HG03108 (cell line): ENCODE results near the gene CEACAM21.
A peak's percentile ranks its signal among the peaks of the same experiment; 100 is the strongest.
"Not testable (repeated sequence)": the region's sequence is repeated elsewhere in the genome, so short reads cannot be mapped to it uniquely, and the experiment has no call there.

ENCODE experiments used
- ATAC-seq: cut with Tn5 transposase; IDR thresholded peaks from one replicate; pipeline ENCODE4 v1.9.1; 2021; ENCODE audit warnings: moderate library complexity; ENCODE audit not compliant: unreplicated experiment

CEACAM21 gene

DNA sequence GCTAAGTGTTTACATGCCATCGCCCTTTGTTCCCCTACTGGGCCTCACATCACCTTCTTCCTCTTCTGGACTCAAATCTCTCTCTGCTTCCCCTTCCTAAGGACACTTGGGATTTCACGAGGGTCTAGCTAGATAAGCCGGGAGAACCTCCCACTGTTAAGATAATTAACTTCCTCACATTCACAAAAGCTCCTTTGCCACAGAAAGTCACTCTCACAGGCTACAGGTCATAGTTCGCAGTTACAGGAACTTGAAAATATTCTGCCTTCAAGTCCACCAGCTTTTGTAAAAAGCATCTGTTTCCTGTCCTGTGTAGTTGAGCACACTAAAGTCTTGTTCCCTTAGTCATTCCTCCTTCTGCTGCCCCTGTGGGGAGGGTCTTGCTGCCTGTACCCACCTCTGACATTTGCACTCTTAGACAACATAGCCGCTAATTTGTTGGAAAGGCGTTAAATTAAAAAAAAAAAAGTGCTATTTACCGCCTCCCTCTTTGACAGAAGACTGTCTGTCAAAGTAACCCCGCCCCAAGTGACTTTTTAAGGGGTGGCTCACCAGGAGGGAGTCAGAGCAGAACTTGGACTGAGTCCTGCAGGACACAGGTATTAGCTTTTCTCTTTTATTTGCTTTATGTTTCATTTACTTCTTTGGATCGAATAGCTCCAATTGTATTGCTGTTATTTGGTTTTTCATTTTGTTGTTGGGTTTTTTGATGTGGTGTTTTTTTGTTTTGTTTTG, 26.8 kb upstream of the CEACAM21 start:
- peak; percentile 38 for ATAC-seq

DNA sequence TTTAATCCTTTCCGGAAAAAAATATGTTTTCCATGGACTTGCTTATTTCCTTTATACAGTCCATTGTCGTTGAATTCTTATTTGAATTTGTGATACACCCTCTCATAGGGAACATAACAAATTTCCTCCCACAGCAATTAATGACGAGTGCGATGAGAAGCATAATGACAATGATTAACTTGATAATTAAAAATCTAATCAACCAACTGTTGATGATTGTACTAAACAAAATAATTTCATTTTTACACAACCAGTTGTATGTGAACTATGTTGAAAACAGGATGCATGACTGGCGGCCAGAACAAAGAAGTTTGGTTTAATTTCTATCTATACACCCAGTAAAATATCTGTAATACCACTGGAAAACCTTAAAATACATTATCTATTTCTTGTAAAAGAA, 26.1 kb upstream of the CEACAM21 start:
- no peak for ATAC-seq

DNA sequence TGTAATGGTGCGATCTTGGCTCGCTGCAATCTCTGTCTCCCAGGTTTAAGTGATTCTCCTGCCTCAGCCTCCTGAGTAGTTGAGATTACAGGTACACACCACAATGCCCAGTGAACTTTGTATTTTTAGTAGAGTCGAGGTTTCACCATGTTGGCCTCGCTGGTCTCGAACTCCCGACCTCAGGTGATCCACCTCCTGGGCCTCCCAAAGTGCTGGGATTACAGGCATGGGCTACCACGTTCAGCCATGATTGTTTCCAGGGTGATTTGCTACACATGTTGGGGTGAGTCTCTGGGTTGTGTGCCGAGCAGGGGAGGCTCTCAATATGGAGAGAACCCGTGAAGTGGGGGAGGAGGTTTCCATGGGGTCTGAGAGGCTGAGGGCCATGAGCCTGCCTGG, 24.8 kb upstream of the CEACAM21 start:
- no peak for ATAC-seq

DNA sequence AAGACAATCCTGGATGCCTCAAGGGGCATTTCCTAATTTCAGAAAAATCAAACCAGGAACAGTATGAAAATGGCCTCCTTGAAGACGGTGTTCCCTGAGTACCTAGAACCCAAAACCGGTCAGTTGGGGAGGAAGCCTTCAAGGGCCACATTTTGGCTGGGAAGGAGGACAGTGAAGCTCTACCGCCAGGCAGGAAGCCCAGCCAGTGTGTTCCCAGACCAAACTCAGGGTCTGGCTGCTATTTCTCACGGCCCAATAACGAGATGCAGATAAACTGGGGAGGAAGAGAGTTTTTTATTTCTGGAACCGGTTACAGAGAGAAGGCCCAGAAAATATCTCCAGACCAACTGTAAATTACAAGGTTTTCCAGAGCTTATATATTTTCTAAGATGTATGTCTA, 24.3 kb upstream of the CEACAM21 start:
- ATAC-seq = no peak

DNA sequence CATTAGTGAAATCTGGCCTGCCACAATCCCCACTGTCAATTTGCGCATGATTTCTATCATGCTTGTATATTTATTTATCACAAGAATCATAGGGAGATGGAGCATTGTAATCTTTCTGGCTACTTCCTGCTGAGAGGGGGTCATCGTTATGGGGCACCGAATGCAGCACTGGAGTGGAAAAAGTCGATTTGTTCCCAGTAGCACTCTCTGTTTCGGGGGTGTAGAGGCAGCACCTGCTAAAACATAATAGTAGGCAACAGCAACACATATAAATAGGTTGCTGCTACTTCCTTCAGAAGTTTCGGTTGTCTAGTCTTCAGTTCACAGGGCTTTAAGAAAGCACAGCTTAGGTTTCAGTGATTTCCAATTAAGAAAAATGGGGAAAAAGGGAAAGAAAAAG, 23.4 kb upstream of the CEACAM21 start:
- peak; percentile 35 for ATAC-seq

DNA sequence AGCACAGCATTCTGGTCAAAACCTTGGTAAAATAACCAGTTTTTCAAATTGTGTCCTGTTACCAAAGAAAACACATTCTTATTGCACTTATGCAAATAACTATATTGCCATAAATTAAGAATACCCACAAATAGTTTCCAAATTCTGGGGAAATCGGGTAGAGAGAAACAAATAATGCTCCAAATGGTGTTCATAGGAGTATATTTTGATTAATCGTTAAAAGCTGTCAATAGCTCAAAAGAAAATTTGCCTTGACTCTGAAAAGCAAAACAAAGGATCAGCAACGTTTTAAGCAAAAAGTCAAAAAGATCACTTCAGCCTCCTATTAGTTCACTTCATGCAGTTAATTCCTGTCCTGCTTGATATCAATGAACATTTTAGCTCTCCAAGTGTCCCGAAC, 22.2 kb upstream of the CEACAM21 start:
- ATAC-seq = no peak

DNA sequence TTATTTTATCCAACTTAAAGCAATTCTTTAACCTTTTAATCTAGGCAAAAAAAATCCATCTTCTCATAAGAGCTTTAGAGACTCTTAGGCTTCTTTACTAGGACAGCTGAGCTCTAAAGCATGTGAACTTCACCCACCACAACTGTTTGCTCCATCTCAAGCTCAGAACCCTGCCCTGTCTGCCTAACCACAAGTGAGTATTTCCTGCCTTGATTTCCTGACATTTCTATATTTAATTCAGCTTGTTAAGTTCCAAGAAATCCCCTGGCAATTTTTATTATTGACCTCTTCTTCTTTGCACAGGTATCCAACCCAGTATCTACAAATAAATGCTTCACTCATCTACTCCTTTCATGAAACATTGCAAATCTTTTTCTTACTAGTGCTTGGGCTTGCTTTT, 21.1 kb upstream of the CEACAM21 start:
- ATAC-seq = no peak

DNA sequence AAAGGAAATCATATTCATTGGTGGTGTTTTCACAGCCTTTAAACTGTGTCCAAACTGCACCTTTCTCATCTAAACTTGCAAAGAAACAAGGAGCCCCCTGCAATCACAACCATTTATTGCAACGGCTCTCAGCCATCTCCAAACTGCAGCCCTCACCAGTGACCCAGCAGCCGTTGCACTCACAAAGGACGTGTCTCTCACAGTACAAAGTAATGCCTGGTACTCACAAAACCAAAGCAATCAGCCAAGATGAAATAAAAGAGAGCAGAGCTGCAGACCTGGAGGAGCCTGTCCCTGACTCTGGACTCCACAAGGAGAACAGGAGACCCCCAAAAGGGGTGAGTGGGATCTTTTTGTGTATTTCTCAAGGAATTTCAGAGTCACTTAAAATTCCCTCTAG, 20.2 kb upstream of the CEACAM21 start:
- no peak for ATAC-seq

DNA sequence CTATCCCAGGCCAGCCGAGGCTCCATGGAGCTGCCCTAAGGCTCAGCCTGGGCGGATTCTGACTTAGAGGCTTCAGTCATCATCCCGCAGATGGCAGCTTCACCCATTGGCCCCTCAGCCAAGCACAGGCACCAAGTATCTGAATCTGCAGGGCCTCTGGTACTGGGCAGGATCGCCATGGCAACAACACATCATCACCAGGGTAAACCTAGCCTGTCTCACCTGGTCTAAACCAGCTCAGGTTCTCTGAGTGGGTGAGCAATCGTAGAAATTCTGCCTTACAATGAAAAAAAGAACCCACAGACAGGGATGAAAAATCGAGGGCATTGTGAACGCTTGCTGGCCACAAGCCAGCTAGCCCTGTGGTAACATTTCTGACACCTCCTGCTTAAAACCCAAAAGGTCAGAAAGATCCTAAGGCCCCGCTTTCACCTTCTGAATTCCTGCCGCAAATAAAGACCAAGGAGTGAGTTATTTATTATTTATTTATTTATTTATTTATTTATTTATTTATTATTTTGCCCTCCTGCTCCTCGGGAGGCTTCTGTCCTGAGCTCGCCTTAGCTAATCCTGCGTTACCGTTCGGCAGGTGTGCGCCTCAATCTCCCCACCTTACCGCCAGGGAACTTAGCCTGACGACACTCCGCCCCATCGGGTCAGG, 12.0 kb upstream of the CEACAM21 start:
- ATAC-seq = no peak

DNA sequence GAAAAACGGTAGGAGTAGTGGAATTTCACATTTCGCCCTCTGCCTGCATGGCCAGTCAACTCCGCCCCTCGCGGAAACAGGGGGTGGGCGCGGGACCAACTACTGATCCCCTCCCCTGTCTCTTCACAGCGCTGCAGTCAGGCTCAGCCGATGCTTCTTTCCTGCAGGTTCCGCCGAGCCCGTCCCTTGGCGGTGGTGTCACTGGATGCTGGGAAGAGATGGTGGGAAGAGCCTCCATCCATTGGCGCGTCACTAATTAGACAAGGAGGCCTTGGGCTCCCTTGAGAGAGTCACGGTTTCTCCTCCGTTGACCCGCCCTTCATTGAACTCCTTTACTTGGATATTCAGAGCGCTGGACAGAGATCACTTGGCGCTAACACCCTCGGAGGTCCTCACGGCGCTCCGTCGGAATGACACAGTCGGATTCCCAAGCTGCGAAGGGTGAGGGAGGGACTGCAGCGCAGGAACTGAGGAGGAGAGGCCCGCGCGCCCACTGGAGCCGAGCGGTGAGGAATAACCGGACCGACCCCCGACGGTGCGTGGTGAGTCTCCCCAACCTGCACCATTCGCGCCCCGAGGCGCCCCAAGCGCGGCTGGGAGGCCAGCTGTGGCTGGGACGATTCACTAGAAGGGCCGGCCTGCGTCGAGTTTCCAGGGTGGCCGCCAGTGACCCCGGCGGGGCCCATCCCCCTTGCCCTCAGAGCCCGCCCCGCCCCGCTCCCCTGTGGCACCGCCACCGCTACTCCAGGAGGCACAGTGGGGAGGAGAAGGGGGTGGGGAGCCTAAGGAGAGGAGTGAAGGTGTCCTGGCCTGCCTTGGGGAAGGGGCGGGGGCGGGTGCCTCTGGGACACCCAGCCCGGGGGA, 11.2 kb upstream of the CEACAM21 start:
- ATAC-seq = no peak

DNA sequence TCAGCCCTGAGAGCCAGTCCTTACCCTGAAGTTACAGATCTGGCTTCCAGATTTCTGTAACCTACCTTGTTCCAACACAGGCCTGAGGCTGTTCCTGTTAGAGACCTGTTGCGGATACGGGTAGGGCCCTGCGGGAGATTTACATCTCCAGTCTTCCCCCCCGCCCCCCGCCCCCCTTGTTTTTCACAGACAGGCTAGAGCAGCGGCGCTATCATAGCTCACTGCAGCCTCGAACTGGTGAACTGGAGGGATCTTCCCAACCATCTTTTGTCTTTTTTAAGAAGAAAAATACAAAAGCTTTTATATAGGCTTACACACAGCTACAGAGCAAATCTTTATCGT, 10.6 kb upstream of the CEACAM21 start:
- ATAC-seq = no peak

DNA sequence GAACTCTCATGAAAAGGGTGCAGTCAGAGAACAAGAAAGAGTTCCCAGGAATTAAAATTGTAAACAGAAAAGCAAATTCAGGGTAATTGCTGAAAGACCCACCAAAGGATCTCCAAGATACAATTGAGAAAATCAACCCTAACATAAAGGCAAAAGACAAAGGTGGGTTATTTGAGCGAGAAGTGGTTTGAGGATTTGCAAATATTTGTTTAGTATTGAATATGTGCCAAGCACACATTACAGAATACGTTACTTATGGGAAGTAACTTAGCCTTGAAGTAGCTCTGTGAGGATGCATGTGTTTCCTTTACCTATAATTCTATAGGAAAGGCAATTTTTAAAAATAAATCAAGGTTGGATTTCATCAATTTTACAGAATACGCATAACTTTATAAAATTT, 10.0 kb upstream of the CEACAM21 start:
- no peak for ATAC-seq

DNA sequence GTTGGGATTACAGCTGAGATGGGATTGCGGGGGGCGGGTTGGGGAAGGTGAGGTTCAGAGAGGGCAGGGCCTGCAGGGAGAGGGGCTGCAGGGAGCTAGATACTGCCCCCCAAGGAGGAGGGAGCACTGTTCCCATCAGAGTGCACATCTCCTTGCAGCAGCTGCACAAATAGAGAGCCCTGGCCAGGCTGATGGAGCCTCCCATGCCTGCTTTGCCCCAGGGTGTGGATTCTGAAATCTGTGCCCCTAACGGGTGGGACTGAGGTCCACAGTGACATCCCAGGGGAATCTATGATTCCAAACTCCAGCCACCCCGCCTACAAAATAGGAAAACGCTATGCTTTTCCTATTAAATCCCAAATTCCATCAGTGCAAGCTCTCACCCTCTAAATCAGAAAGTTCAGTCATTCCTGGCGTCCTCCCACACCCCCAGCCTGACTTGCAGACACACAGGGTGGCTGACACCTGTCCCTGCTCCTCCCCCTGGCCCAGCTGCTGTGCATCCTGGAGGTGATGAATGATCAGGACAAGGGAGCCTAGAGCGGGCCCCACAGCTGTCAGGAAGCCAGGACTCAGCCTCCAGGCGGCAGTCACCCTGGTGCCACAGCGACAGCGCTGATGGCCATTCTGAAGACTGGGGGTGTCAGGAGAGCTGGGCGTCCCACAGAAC, 6.3 kb upstream of the CEACAM21 start:
- ATAC-seq = no peak

DNA sequence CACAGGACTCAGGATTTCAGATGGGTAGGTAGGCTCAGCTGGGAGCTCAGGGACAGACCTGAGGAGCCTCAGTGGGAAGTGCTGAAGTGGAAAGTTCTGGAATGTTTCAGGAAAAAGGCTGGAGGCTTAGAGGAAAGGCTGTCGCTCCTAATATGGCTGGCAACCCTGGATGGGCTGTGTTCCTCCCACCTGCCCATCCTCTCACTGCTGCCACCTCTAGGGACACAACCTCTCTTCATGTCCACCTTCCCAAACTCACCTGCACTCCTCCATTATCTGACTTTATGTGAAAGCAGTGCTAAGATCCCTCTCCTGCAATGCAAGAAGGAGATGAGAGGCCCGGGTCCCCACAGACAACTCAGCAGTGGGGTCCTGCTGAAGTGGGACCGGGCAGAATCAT, 5.8 kb upstream of the CEACAM21 start:
- no peak for ATAC-seq

DNA sequence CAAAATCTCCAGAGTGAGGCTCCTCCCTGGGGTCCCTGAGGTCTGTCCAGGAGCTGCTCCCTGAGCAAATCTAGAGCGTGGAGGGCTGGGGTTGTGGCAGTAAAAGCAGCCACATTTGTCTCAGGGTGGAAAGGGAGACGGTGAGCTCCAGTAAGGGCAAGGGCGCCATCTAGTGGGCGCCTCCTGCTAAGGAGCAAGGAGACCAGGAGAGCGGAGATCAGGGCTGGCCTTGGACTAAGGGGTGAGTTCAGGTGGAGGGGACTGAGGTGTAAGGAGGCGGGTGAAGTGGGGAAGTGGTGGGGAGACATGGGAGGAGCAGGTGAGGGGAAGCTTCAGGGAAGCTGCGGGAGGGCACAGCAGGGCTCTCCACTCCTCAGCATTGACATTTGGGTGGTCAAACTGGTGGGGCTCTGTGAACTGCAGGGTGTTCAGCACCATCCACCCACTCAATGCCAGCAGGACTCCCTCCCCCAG, 5.3 kb upstream of the CEACAM21 start:
- no peak for ATAC-seq

DNA sequence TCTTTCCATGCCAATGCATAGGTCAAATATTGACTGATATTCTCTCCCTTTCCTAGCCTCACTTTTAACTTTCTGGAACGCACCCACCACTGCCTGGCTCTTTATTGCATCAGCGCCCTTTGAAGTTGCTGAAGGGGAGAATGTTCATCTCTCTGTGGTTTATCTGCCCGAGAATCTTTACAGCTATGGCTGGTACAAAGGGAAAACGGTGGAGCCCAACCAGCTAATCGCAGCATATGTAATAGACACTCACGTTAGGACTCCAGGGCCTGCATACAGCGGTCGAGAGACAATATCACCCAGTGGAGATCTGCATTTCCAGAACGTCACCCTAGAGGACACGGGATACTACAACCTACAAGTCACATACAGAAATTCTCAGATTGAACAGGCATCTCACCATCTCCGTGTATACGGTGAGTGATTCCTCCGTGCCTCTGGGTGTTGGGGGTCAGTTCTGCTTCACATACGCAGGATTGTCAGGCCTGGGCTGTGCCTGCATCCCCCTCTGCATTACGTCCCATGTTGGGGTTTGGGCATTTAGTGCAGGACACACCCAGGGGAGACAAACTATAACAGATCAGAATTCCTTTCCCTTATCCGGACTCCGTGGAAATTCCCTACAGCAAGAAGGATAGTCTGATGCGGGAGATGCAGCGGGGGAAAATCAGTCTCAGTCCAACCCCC, 1.3 kb downstream of the CEACAM21 start:
- ATAC-seq = no peak

DNA sequence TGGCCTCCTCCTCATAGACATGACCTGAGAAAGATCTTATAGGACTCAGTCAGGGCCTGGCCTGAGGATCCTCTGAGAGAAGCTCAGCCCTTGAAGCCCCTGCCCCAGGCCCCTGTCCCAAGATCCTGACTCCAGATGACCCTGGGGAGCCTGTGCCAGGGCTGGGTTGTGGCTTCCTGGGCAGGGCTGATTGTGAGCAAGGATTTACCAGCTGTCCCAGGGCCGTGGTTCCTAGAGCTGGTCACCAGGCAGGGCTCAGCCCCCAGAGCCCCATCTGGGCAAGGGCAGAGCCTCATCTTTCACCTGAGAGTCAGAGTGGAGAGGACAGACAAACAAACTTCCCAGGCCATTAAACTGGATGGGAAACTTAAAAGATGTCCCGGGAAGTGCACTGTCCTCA, 1.9 kb downstream of the CEACAM21 start:
- ATAC-seq = no peak

DNA sequence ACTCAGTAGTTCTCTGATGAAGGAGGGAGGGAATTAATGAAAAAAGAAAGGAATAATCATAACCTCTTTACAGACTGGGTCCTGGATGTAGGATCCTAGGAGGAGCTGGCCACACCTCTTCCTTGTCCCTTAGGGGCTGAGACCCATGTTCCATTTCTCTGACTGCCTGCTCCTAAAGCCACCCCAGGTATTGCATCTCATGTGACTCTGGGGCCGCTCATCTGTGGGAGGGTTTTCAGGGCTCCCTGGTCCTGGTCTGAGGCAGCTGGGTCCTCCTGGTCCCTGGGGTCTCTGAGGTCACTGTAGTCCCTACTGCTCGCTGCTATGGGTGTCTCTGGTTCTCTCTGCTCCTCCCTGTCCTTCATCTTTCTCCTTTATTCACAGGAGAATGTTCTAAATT, 2.9 kb downstream of the CEACAM21 start:
- no peak for ATAC-seq

DNA sequence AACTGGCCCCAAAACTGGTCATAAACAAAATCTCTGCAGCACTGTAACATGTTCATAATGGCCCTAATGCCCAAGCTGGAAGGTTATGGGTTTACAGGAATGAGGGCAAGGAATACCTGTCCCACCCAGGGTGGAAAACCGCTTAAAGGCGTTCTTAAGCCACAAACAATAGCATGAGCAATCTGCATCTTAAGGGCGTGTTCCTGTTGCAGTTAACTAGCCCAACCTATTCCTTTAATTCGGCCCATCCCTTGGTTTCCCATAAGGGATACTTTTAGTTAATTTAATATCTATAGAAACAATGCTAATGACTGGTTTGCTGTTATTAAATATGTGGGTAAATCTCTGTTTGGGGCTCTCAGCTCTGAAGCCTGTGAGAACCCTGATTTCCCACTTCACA, 5.1 kb downstream of the CEACAM21 start:
- not testable (repeated sequence) for ATAC-seq

DNA sequence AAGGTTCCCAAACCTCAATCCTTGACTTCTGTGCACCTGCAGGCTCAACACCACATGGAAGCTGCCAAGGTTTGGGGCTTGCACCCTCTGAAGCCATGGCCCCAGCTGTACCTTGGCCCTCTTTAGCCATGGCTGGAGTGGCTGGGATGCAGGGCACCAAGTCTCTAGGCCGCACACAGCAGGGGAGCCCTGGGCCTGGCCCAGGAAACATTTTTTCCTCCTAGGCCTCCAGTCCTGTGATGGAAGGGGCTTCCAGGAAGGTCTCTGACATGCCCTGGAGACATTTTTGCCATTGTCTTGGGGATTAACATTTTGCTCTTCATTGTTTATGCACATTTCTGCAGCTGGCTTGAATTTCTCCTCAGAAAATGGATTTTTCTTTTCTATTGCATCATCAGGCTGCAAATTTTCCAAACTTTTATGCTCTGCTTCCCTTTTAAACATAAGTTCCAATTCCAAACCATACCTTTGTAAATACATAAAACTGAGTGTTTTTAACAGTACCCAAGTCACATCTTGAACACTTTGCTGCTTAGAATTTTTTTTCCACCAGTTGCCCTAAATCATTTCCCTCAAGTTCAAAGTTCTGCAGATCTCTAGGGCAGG, 6.7 kb downstream of the CEACAM21 start:
- not testable (repeated sequence) for ATAC-seq
